ENCODE data around the gene CDH26. TPM values are rescaled to one million over a fixed set of nuclear protein-coding genes. Genes with fewer than 3 reads are reported as not detected.

Gene CDH26
- total and polyA plus RNA-seq, 12 donors = 0.34 to 2.4 (median 0.89) TPM

GRCh38 chr20:59971428-59971827, 13.2 kb downstream of the CDH26 start:
- H3K36me3 ChIP-seq = no peaks in the 10 kb centered on the region
- peaks cover 0 to 7% (median 0%) of the 10 kb centered on the region in 9 donors for H3K4me1 ChIP-seq
- no peak for DNase-seq
- H3K9me3 ChIP-seq = peaks cover 0 to 4% (median 0%) of the 10 kb centered on the region in 11 donors
- H3K27me3 ChIP-seq = no peaks in the 10 kb centered on the region
- H3K4me3 ChIP-seq = no peak overlapping the region
- intact Hi-C loops (cut with DNase I) = no loop called here
- whole genome bisulfite sequencing, 2 donors = 94 to 97% methylated on average over 1 of the region's 1 CpG
- TF ChIP-seq CTCF (IDR thresholded peaks at IDR 0.05) = no peak
- H3K27ac ChIP-seq = no peak overlapping the region
- no peak for ATAC-seq

- H3K4me3 ChIP-seq = no peak overlapping the region
- H3K27ac ChIP-seq = no peak overlapping the region
- intact Hi-C loops (cut with DNase I) = no loop called here
- TF ChIP-seq CTCF (IDR thresholded peaks at IDR 0.05) = no peak
- 88 to 92% methylated on average over 12 of the region's 12 CpGs for WGBS, 2 donors
- H3K4me1 ChIP-seq = peaks cover 0 to 7% (median 0%) of the 10 kb centered on the region in 9 donors
- H3K9me3 ChIP-seq = peaks cover 0 to 4% (median 0%) of the 10 kb centered on the region in 11 donors
- no peak for DNase-seq
- H3K36me3 ChIP-seq = no peaks in the 10 kb centered on the region
- ATAC-seq = no peak
- H3K27me3 ChIP-seq = no peaks in the 10 kb centered on the region
These were observed 14.0 kb downstream of the CDH26 start for GRCh38 chr20:59972037-59972801.

GRCh38 chr20:59976156-59976782, 18.0 kb downstream of the CDH26 start:
- TF ChIP-seq CTCF (IDR thresholded peaks at IDR 0.05) = no peak
- peaks cover 0 to 7% (median 0%) of the 10 kb centered on the region in 9 donors for H3K4me1 ChIP-seq
- no peak overlapping the region for H3K27ac ChIP-seq
- no peaks in the 10 kb centered on the region for H3K27me3 ChIP-seq
- no peaks in the 10 kb centered on the region for H3K36me3 ChIP-seq
- ATAC-seq = no peak
- intact Hi-C loops (cut with DNase I) = no loop called here
- DNase-seq = no peak
- WGBS, 2 donors = 81 to 91% methylated on average over 6 of the region's 6 CpGs
- H3K9me3 ChIP-seq = peaks cover 0 to 4% (median 0%) of the 10 kb centered on the region in 11 donors
- H3K4me3 ChIP-seq = no peak overlapping the region

GRCh38 chr20:59977086-59977485, 18.9 kb downstream of the CDH26 start:
- WGBS, 2 donors = 88 to 93% methylated on average over 9 of the region's 9 CpGs
- no peak for TF ChIP-seq CTCF (IDR thresholded peaks at IDR 0.05)
- Histone ChIP-seq H3K27me3 (no peaks in the 10 kb centered on the region), H3K4me1 (no peaks in the 10 kb centered on the region), H3K36me3 (no peaks in the 10 kb centered on the region), H3K4me3 (no peak overlapping the region), H3K27ac (no peak overlapping the region), H3K9me3 (peaks cover 0 to 8% (median 0%) of the 10 kb centered on the region in 11 donors)
- intact Hi-C loops (cut with DNase I) = no loop called here
- ATAC-seq (no peak), DNase-seq (no peak)
